Measurements from ENCODE around the gene ARID1B. TPM values are rescaled to one million over a fixed set of nuclear protein-coding genes. Genes with fewer than 3 reads are reported as not detected.

ARID1B gene
- total RNA-seq, 1 donor, result 55.0 TPM

GRCh38 chr6:157019115-157019641 is 242.0 kb downstream of the ARID1B start:
- peak overlapping the region; percentile 92 for H3K4me2 ChIP-seq (ENCODE audit: insufficient read depth, low read length)
- DNase-seq (ENCODE audit: insufficient read length, low spot score, missing footprints), result no peak

GRCh38 chr6:157019733-157020132 is 242.6 kb downstream of the ARID1B start:
- TF ChIP-seq CTCF (IDR thresholded peaks at IDR 0.05; ENCODE audit: extremely low read depth, low read depth, low read length), result no peak
- Histone ChIP-seq H4K20me1 (ENCODE audit: insufficient read depth, low read length) (peaks cover 5% of the 10 kb centered on the region), H3K9me3 (ENCODE audit: low read depth, low read length) (no peaks in the 10 kb centered on the region), H3K4me1 (ENCODE audit: insufficient read depth, low read length) (peaks cover 29% of the 10 kb centered on the region), H2AFZ (ENCODE audit: low read length) (no peak overlapping the region), H3K27ac (ENCODE audit: low read depth, low read length) (peak overlapping the region; percentile 97), H3K27me3 (ENCODE audit: insufficient read depth, low read length) (no peaks in the 10 kb centered on the region), H3K36me3 (ENCODE audit: insufficient read depth, low read length) (no peaks in the 10 kb centered on the region), H3K4me3 (ENCODE audit: insufficient read depth, low read length) (no peak overlapping the region), H3K4me2 (ENCODE audit: insufficient read depth, low read length) (peak overlapping the region; percentile 92), H3K79me2 (ENCODE audit: insufficient read depth, low read length) (peaks cover 72% of the 10 kb centered on the region)
- DNase-seq (ENCODE audit: insufficient read length, low spot score, missing footprints), result peak; percentile 65

More at GRCh38 chr6:157019115-157019641, 242.0 kb downstream of the ARID1B start:
- no peak for TF ChIP-seq CTCF (IDR thresholded peaks at IDR 0.05; ENCODE audit: extremely low read depth, low read depth, low read length)
- H3K36me3 ChIP-seq (ENCODE audit: insufficient read depth, low read length), result no peaks in the 10 kb centered on the region
- H4K20me1 ChIP-seq (ENCODE audit: insufficient read depth, low read length), result peaks cover 5% of the 10 kb centered on the region
- peaks cover 71% of the 10 kb centered on the region for H3K79me2 ChIP-seq (ENCODE audit: insufficient read depth, low read length)
- H3K4me3 ChIP-seq (ENCODE audit: insufficient read depth, low read length), result no peak overlapping the region
- no peak overlapping the region for H2AFZ ChIP-seq (ENCODE audit: low read length)
- no peaks in the 10 kb centered on the region for H3K27me3 ChIP-seq (ENCODE audit: insufficient read depth, low read length)
- peak overlapping the region; percentile 97 for H3K27ac ChIP-seq (ENCODE audit: low read depth, low read length)
- peaks cover 29% of the 10 kb centered on the region for H3K4me1 ChIP-seq (ENCODE audit: insufficient read depth, low read length)
- H3K9me3 ChIP-seq (ENCODE audit: low read depth, low read length), result no peaks in the 10 kb centered on the region

GRCh38 chr6:157020398-157020797 is 243.2 kb downstream of the ARID1B start:
- Histone ChIP-seq H3K9me3 (ENCODE audit: low read depth, low read length) (no peaks in the 10 kb centered on the region), H3K79me2 (ENCODE audit: insufficient read depth, low read length) (peaks cover 72% of the 10 kb centered on the region), H3K4me2 (ENCODE audit: insufficient read depth, low read length) (peak overlapping the region; percentile 92), H3K36me3 (ENCODE audit: insufficient read depth, low read length) (no peaks in the 10 kb centered on the region), H3K4me3 (ENCODE audit: insufficient read depth, low read length) (peak overlapping the region; percentile 90), H3K27ac (ENCODE audit: low read depth, low read length) (peak overlapping the region; percentile 97), H2AFZ (ENCODE audit: low read length) (peak overlapping the region; percentile 61), H3K27me3 (ENCODE audit: insufficient read depth, low read length) (no peaks in the 10 kb centered on the region), H3K4me1 (ENCODE audit: insufficient read depth, low read length) (peaks cover 29% of the 10 kb centered on the region), H4K20me1 (ENCODE audit: insufficient read depth, low read length) (peaks cover 5% of the 10 kb centered on the region)
- no peak for TF ChIP-seq CTCF (IDR thresholded peaks at IDR 0.05; ENCODE audit: extremely low read depth, low read depth, low read length)
- DNase-seq (ENCODE audit: insufficient read length, low spot score, missing footprints), result peak; percentile 75

GRCh38 chr6:157020881-157021343 is 243.7 kb downstream of the ARID1B start:
- no peak for TF ChIP-seq CTCF (IDR thresholded peaks at IDR 0.05; ENCODE audit: extremely low read depth, low read depth, low read length)

More at GRCh38 chr6:157020881-157021343, 243.7 kb downstream of the ARID1B start:
- Histone ChIP-seq H3K9me3 (ENCODE audit: low read depth, low read length) (no peaks in the 10 kb centered on the region), H3K4me2 (ENCODE audit: insufficient read depth, low read length) (peak overlapping the region; percentile 92), H4K20me1 (ENCODE audit: insufficient read depth, low read length) (peaks cover 5% of the 10 kb centered on the region), H3K27me3 (ENCODE audit: insufficient read depth, low read length) (no peaks in the 10 kb centered on the region), H3K36me3 (ENCODE audit: insufficient read depth, low read length) (no peaks in the 10 kb centered on the region), H3K79me2 (ENCODE audit: insufficient read depth, low read length) (peaks cover 72% of the 10 kb centered on the region), H3K4me3 (ENCODE audit: insufficient read depth, low read length) (peak overlapping the region; percentile 90), H3K4me1 (ENCODE audit: insufficient read depth, low read length) (peaks cover 29% of the 10 kb centered on the region), H3K27ac (ENCODE audit: low read depth, low read length) (peak overlapping the region; percentile 97), H2AFZ (ENCODE audit: low read length) (peak overlapping the region; percentile 64)
- peak; percentile 92 for DNase-seq (ENCODE audit: insufficient read length, low spot score, missing footprints)
